ENCODE data around the gene FERD3L. TPM values are rescaled to one million over a fixed set of nuclear protein-coding genes. Genes with fewer than 3 reads are reported as not detected.

FERD3L gene
- total and polyA plus RNA-seq, 2 of the 13 experiments (the other 11 are each of a cell fraction or from before 2014, with no cell fraction given), result not detected

GRCh38 chr7:19107081-19107355, 38.2 kb downstream of the FERD3L start:
- DNase-seq (ENCODE audit: low spot score) (no peak), FAIRE-seq (no peak), ATAC-seq (no peak)
- ChIA-PET CTCF (ENCODE audit: low intra/inter-chr PET ratio, low total read pairs) (no interaction called here), POLR2A (no interaction called here)
- TF ChIP-seq CBFB (CRISPR knock-in tag; IDR thresholded peaks at IDR 0.05) (no peak), PHF20 (CRISPR knock-in tag; IDR thresholded peaks at IDR 0.05) (no peak)
- Histone ChIP-seq H3K27me3 (ENCODE audit: control insufficient read depth in 1 of 2, insufficient read depth in 2 of 2, low read length in 2 of 2) (peaks cover 0 to 44% of the 10 kb centered on the region in 2 experiments; a peak in 2 of 5 replicates), H2AFZ (ENCODE audit: low read length) (no peak overlapping the region), H3K36me3 (replicated peaks in 1 of 2; ENCODE audit: control insufficient read depth in 1 of 2, insufficient read depth in 2 of 2, low read length in 2 of 2) (no peaks in the 10 kb centered on the region), H3K4me3 (replicated peaks in 1 of 3; ENCODE audit: insufficient read depth in 1 of 3, low read depth in 2 of 3, low read length in 3 of 3) (no peak overlapping the region), H3K27ac (ENCODE audit: extremely low read length, insufficient read depth, low read length) (no peak overlapping the region), H3K9me3 (ENCODE audit: low read length) (no peaks in the 10 kb centered on the region), H4K20me1 (ENCODE audit: insufficient read depth, low read length) (no peaks in the 10 kb centered on the region), H3K9ac (ENCODE audit: insufficient read depth, low read depth, low read length) (no peak overlapping the region), H3K79me2 (ENCODE audit: insufficient read depth, low read length) (no peaks in the 10 kb centered on the region), H3K4me1 (ENCODE audit: insufficient read depth, low read length) (no peaks in the 10 kb centered on the region), H3K4me2 (ENCODE audit: low read depth, low read length) (no peak overlapping the region)
- WGBS (ENCODE audit: low lambda C conversion rate), result 42% methylated on average over 6 of the region's 6 CpGs
- in situ Hi-C loops (cut with HindIII; ENCODE audit: extremely low pct_ligation_motif_present, low pct_unique_long_range_greater_than_20kb), result loop anchor here (25.0 kb wide), 1 partner anchor 555 kb away; no protein-coding TSS in a partner anchor
- no TSS peak for BruUV-seq (replicated peaks)
- intact Hi-C loops (cut with micrococcal nuclease; ENCODE audit: unreplicated experiment), result no loop called here

GRCh38 chr7:19106241-19107080, 38.8 kb downstream of the FERD3L start:
- Histone ChIP-seq H3K9me3 (ENCODE audit: low read length) (no peaks in the 10 kb centered on the region), H3K4me1 (ENCODE audit: insufficient read depth, low read length) (no peaks in the 10 kb centered on the region), H3K27me3 (ENCODE audit: control insufficient read depth in 1 of 2, insufficient read depth in 2 of 2, low read length in 2 of 2) (peaks cover 0 to 40% of the 10 kb centered on the region in 2 experiments; a peak in 2 of 5 replicates), H4K20me1 (ENCODE audit: insufficient read depth, low read length) (no peaks in the 10 kb centered on the region), H3K36me3 (replicated peaks in 1 of 2; ENCODE audit: control insufficient read depth in 1 of 2, insufficient read depth in 2 of 2, low read length in 2 of 2) (no peaks in the 10 kb centered on the region), H3K27ac (ENCODE audit: extremely low read length, insufficient read depth, low read length) (no peak overlapping the region), H2AFZ (ENCODE audit: low read length) (no peak overlapping the region), H3K4me2 (ENCODE audit: low read depth, low read length) (no peak overlapping the region), H3K79me2 (ENCODE audit: insufficient read depth, low read length) (no peaks in the 10 kb centered on the region), H3K4me3 (replicated peaks in 1 of 3; ENCODE audit: insufficient read depth in 1 of 3, low read depth in 2 of 3, low read length in 3 of 3) (no peak overlapping the region), H3K9ac (ENCODE audit: insufficient read depth, low read depth, low read length) (no peak overlapping the region)
- ATAC-seq, result no peak
- DNase-seq (ENCODE audit: low spot score), result no peak
- intact Hi-C loops (cut with micrococcal nuclease; ENCODE audit: unreplicated experiment), result no loop called here
- CTCF ChIA-PET (ENCODE audit: low intra/inter-chr PET ratio, low total read pairs), result no interaction called here
- POLR2A ChIA-PET, result no interaction called here
- in situ Hi-C loops (cut with HindIII; ENCODE audit: extremely low pct_ligation_motif_present, low pct_unique_long_range_greater_than_20kb), result loop anchor here (25.0 kb wide), 1 partner anchor 556 kb away; no protein-coding TSS in a partner anchor
- WGBS (ENCODE audit: low lambda C conversion rate), result 38% methylated on average over 33 of the region's 49 CpGs
- FAIRE-seq, result no peak
- TF ChIP-seq PCBP1 (IDR thresholded peaks at IDR 0.05; ENCODE audit: borderline replicate concordance, low read depth, low read length) (no peak), ZNF597 (CRISPR knock-in tag; IDR thresholded peaks at IDR 0.05) (no peak), ZNF468 (CRISPR knock-in tag; IDR thresholded peaks at IDR 0.05) (no peak), ZNF850 (CRISPR knock-in tag; conservative IDR thresholded peaks at IDR 0.05) (no peak), DZIP1 (CRISPR knock-in tag; IDR thresholded peaks at IDR 0.05) (no peak)
- BruUV-seq (replicated peaks), result no TSS peak

Measured in HepG2 (cell line).